ENCODE data around the gene PDLIM3. TPM values are rescaled to one million over a fixed set of nuclear protein-coding genes. Genes with fewer than 3 reads are reported as not detected.

Gene PDLIM3
- total and polyA plus RNA-seq, 2 experiments from 2014 or later = 10.0 to 29.3 TPM

Other genes with a start within 250 kb of the PDLIM3 start
- gene LRP2BP, start 139.6 kb downstream of the PDLIM3 start, total RNA-seq = 0.12 and 0.23 TPM in 2 replicates
- 0.30 and 0.89 TPM in 2 replicates for gene LRP2BP, start 139.6 kb downstream of the PDLIM3 start, polyA plus RNA-seq
- gene ANKRD37, start 138.7 kb downstream of the PDLIM3 start, total RNA-seq = 1.7 and 9.8 TPM in 2 replicates
- gene ANKRD37, start 138.7 kb downstream of the PDLIM3 start, polyA plus RNA-seq = 8.6 and 11.4 TPM in 2 replicates
- 33.4 and 38.5 TPM in 2 replicates for gene UFSP2, start 109.5 kb downstream of the PDLIM3 start, total RNA-seq
- gene UFSP2, start 109.5 kb downstream of the PDLIM3 start, polyA plus RNA-seq = 29.2 and 34.0 TPM in 2 replicates
- gene CCDC110, start 63.8 kb downstream of the PDLIM3 start, total RNA-seq = 0.73 and 3.0 TPM in 2 replicates
- 0.16 and 1.8 TPM in 2 replicates for gene CCDC110, start 63.8 kb downstream of the PDLIM3 start, polyA plus RNA-seq

All from hepatocyte (in vitro differentiated cells).